SU-DHL-6 (cell line): ENCODE results near the gene KAZN.

Source experiments
- H2AFZ ChIP-seq: fragments of 200-600 bp; sonication (generic); 2 replicates; pipeline ENCODE4 v1.6.1; 2014; ENCODE audit warnings: low read depth, mild to moderate bottlenecking, moderate library complexity, mixed read lengths, antibody characterized with exemption, low read length; ENCODE audit not compliant: severe bottlenecking
- H3F3A ChIP-seq: fragments of 200-600 bp; shearing (Covaris generic); 2 replicates; pipeline ENCODE4 v1.6.0; 2016; ENCODE audit warnings: antibody characterized with exemption, mild to moderate bottlenecking; ENCODE audit not compliant: insufficient read depth
- H3K27ac ChIP-seq: fragments of 200-600 bp; sonication (generic); 2 replicates; pipeline ENCODE4 v1.5.1; 2016; ENCODE audit warnings: low read depth, mild to moderate bottlenecking, low read length, moderate library complexity, mixed read lengths
- H3K27me3 ChIP-seq: fragments of 200-600 bp; sonication (generic), shearing (Covaris generic); 2 replicates; pipeline ENCODE4 v1.6.0; 2014; ENCODE audit warnings: mild to moderate bottlenecking, low read length
- H3K36me3 ChIP-seq: fragments of 200-600 bp; sonication (generic); 2 replicates; pipeline ENCODE4 v1.6.1; 2014; ENCODE audit warnings: mild to moderate bottlenecking, low read length, mixed read lengths
- H3K4me2 ChIP-seq: fragments of 300-600, 200-600 bp; shearing (Covaris generic), sonication (generic); 2 replicates; pipeline ENCODE4 v1.6.0; 2014; ENCODE audit warnings: low read length, low read depth, mild to moderate bottlenecking; ENCODE audit not compliant: poor library complexity, severe bottlenecking
- H3K4me3 ChIP-seq: fragments of 200-600 bp; sonication (generic); 2 replicates; pipeline ENCODE4 v1.5.1; 2014; ENCODE audit warnings: antibody characterized with exemption, low read length, mild to moderate bottlenecking, mixed read lengths; ENCODE audit not compliant: insufficient read depth, poor library complexity, severe bottlenecking
- H3K79me2 ChIP-seq: fragments of 200-600 bp; sonication (generic); 2 replicates; pipeline ENCODE4 v1.6.1; 2014; ENCODE audit warnings: mild to moderate bottlenecking, low read length, moderate library complexity; ENCODE audit not compliant: insufficient read depth
- H3K9ac ChIP-seq: fragments of 200-600 bp; sonication (generic); 2 replicates; pipeline ENCODE4 v1.7.0; 2014; ENCODE audit warnings: mild to moderate bottlenecking, low read length
- H3K9me2 ChIP-seq: fragments of 200-600 bp; sonication (generic); replicated peaks from 2 replicates; pipeline ENCODE4 v1.6.1; 2014; ENCODE audit warnings: low read length; ENCODE audit not compliant: insufficient read depth
- H3K9me3 ChIP-seq: fragments of 200-600 bp; sonication (generic); 2 replicates; pipeline ENCODE4 v1.6.1; 2014; ENCODE audit warnings: low read length, mixed read lengths; ENCODE audit not compliant: insufficient read depth
- H4K20me1 ChIP-seq: fragments of 200-600 bp; sonication (generic); 2 replicates; pipeline ENCODE4 v1.6.1; 2014; ENCODE audit warnings: low read depth, mild to moderate bottlenecking, antibody characterized with exemption, low read length, moderate library complexity, mixed read lengths
- EZH2phosphoT487 ChIP-seq: fragments of 200-600 bp; sonication (generic), shearing (Covaris generic); conservative IDR thresholded peaks from 2 replicates; pipeline ENCODE4 v1.6.1; 2018; ENCODE audit warnings: mild to moderate bottlenecking, antibody characterized with exemption, low read length, moderate library complexity, mixed read lengths
- TF ChIP-seq, protein P1 (sequence below): fragments of 200-600 bp; sonication (generic); IDR thresholded peaks from one replicate; pipeline ENCODE4 v1.5.1; 2017; ENCODE audit warnings: antibody characterized with exemption, mild to moderate bottlenecking, low read length, moderate library complexity; ENCODE audit not compliant: insufficient read depth, poor library complexity, severe bottlenecking

The KAZN gene

GRCh38 chr1:15058261-15058660 is 459.8 kb downstream of the KAZN start:
- no peak overlapping the region for H3K4me3 ChIP-seq
- TF ChIP-seq EZH2phosphoT487: no peak
- TF ChIP-seq, protein P1, sequence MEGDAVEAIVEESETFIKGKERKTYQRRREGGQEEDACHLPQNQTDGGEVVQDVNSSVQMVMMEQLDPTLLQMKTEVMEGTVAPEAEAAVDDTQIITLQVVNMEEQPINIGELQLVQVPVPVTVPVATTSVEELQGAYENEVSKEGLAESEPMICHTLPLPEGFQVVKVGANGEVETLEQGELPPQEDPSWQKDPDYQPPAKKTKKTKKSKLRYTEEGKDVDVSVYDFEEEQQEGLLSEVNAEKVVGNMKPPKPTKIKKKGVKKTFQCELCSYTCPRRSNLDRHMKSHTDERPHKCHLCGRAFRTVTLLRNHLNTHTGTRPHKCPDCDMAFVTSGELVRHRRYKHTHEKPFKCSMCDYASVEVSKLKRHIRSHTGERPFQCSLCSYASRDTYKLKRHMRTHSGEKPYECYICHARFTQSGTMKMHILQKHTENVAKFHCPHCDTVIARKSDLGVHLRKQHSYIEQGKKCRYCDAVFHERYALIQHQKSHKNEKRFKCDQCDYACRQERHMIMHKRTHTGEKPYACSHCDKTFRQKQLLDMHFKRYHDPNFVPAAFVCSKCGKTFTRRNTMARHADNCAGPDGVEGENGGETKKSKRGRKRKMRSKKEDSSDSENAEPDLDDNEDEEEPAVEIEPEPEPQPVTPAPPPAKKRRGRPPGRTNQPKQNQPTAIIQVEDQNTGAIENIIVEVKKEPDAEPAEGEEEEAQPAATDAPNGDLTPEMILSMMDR: no peak
- no peaks in the 10 kb centered on the region for H3K27me3 ChIP-seq
- no peaks in the 10 kb centered on the region for H3F3A ChIP-seq
- H3K79me2 ChIP-seq: no peaks in the 10 kb centered on the region
- H3K9me2 ChIP-seq: no peaks in the 10 kb centered on the region
- no peak overlapping the region for H3K9ac ChIP-seq
- H2AFZ ChIP-seq: no peak overlapping the region
- H3K36me3 ChIP-seq: no peaks in the 10 kb centered on the region
- no peaks in the 10 kb centered on the region for H3K9me3 ChIP-seq
- no peak overlapping the region for H3K4me2 ChIP-seq
- H3K27ac ChIP-seq: no peak overlapping the region
- no peaks in the 10 kb centered on the region for H4K20me1 ChIP-seq

- Histone ChIP-seq H3K4me3 (no peak overlapping the region), H3K27ac (no peak overlapping the region), H3K27me3 (no peaks in the 10 kb centered on the region), H3K79me2 (no peaks in the 10 kb centered on the region), H3K9ac (no peak overlapping the region), H4K20me1 (no peaks in the 10 kb centered on the region), H3F3A (no peaks in the 10 kb centered on the region), H3K9me3 (no peaks in the 10 kb centered on the region), H2AFZ (no peak overlapping the region), H3K9me2 (no peaks in the 10 kb centered on the region), H3K4me2 (no peak overlapping the region), H3K36me3 (no peaks in the 10 kb centered on the region)
- TF ChIP-seq EZH2phosphoT487: no peak
- TF ChIP-seq, protein P1: no peak
Measured at GRCh38 chr1:15060104-15060503, 461.6 kb downstream of the KAZN start.

DNA sequence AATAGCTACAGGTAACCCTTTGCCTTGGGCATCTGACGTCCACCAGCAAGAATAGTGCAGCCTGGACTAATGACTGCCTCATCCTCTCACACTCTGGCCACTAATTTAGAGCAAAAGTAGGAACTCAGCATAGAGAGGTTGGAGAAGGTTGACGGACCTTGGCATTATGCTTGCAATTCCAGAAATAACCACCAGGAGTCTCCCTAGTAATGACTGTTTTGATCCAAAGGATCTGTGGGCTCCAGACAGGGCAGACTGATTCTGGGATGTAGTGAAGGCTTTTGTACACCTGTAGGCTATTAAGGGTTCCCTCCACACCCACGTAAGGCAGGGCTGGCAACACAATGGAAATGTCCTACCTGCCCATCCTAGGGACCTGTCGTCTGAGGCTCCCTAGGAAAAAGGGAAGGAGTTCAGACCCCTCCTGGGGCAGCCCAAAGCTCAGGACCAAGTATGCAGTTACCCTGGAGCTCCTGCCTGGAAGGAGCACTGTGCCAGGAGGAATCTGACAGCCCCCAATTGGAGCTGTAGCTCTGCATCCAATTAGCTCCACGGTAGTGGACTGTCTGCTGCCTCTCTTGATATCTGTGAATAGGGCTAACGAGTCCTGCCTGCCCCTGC is 464.1 kb downstream of the KAZN start:
- H3K27me3 ChIP-seq: no peaks in the 10 kb centered on the region
- no peaks in the 10 kb centered on the region for H3K36me3 ChIP-seq
- no peak overlapping the region for H2AFZ ChIP-seq

More for the DNA sequence above, 464.1 kb downstream of the KAZN start:
- H3K4me3 ChIP-seq: no peak overlapping the region
- no peaks in the 10 kb centered on the region for H3K9me3 ChIP-seq
- no peaks in the 10 kb centered on the region for H3K9me2 ChIP-seq
- H4K20me1 ChIP-seq: no peaks in the 10 kb centered on the region
- no peaks in the 10 kb centered on the region for H3K79me2 ChIP-seq
- TF ChIP-seq EZH2phosphoT487: no peak
- TF ChIP-seq, protein P1: peak; percentile 57
- no peak overlapping the region for H3K27ac ChIP-seq
- H3K4me2 ChIP-seq: no peak overlapping the region
- no peak overlapping the region for H3K9ac ChIP-seq
- no peaks in the 10 kb centered on the region for H3F3A ChIP-seq
